ENCODE data around the gene GLRB.
"Not testable (repeated sequence)": the region's sequence is repeated elsewhere in the genome, so short reads cannot be mapped to it uniquely, and the experiment has no call there.

GLRB gene

GRCh38 chr4:157050561-157050960, 25.4 kb upstream of the GLRB start:
- ChIA-PET POLR2A (no interaction called here), CTCF (interaction anchor here (1.4 to 1.7 kb wide), 2 partner anchors 9 to 16 kb away, joined by 4 read pairs; no protein-coding TSS in a partner anchor)
- DNase-seq (ENCODE audit: extremely low spot score) = no peak
- no peak for TF ChIP-seq CTCF (IDR thresholded peaks at IDR 0.05; ENCODE audit: control extremely low read depth, extremely low read depth, low read depth, missing control alignments)

- ChIA-PET POLR2A (no interaction called here), CTCF (interaction anchor here (1.1 kb wide), 1 partner anchor 15 kb away, joined by 3 read pairs; no protein-coding TSS in a partner anchor)
- no peak for TF ChIP-seq CTCF (IDR thresholded peaks at IDR 0.05; ENCODE audit: control extremely low read depth, extremely low read depth, low read depth, missing control alignments)
- DNase-seq (ENCODE audit: extremely low spot score) = no peak
Measured at GRCh38 chr4:157052429-157053040, 23.4 kb upstream of the GLRB start.

GRCh38 chr4:157057218-157057617, 18.7 kb upstream of the GLRB start:
- ChIA-PET POLR2A (no interaction called here), CTCF (interaction anchor here (1.0 to 2.0 kb wide), 4 partner anchors 9 to 19 kb away, joined by 3 to 5 read pairs (median 3); no protein-coding TSS in a partner anchor)
- DNase-seq (ENCODE audit: extremely low spot score) = no peak
- TF ChIP-seq CTCF (IDR thresholded peaks at IDR 0.05; ENCODE audit: control extremely low read depth, extremely low read depth, low read depth, missing control alignments) = no peak

- POLR2A ChIA-PET = not testable (repeated sequence)
Measured at GRCh38 chr4:157058899-157059298, 17.1 kb upstream of the GLRB start.

GRCh38 chr4:157072002-157072401, 3.9 kb upstream of the GLRB start:
- POLR2A ChIA-PET = no interaction called here

More at GRCh38 chr4:157058899-157059298, 17.1 kb upstream of the GLRB start:
- DNase-seq (ENCODE audit: extremely low spot score) = not testable (repeated sequence)
- CTCF ChIA-PET = interaction anchor here (1.1 kb wide), 2 partner anchors 9 to 11 kb away, joined by 3 to 4 read pairs; no protein-coding TSS in a partner anchor

GRCh38 chr4:157075401-157075800, 549 bp upstream of the GLRB start:
- DNase-seq (ENCODE audit: extremely low spot score) = no peak
- ChIA-PET CTCF (no interaction called here), POLR2A (no interaction called here)
- TF ChIP-seq CTCF (IDR thresholded peaks at IDR 0.05; ENCODE audit: control extremely low read depth, extremely low read depth, low read depth, missing control alignments) = no peak

More at GRCh38 chr4:157072002-157072401, 3.9 kb upstream of the GLRB start:
- CTCF ChIA-PET = no interaction called here
- TF ChIP-seq CTCF (IDR thresholded peaks at IDR 0.05; ENCODE audit: control extremely low read depth, extremely low read depth, low read depth, missing control alignments) = no peak
- no peak for DNase-seq (ENCODE audit: extremely low spot score)

- ChIA-PET CTCF (no interaction called here), POLR2A (no interaction called here)
- TF ChIP-seq CTCF (IDR thresholded peaks at IDR 0.05; ENCODE audit: control extremely low read depth, extremely low read depth, low read depth, missing control alignments) = no peak
- no peak for DNase-seq (ENCODE audit: extremely low spot score)
Measured at GRCh38 chr4:157076578-157076947, 613 bp downstream of the GLRB start.

Data from GM10248 (cell line).